ENCODE data around the gene CEP135.

CEP135 gene

DNA sequence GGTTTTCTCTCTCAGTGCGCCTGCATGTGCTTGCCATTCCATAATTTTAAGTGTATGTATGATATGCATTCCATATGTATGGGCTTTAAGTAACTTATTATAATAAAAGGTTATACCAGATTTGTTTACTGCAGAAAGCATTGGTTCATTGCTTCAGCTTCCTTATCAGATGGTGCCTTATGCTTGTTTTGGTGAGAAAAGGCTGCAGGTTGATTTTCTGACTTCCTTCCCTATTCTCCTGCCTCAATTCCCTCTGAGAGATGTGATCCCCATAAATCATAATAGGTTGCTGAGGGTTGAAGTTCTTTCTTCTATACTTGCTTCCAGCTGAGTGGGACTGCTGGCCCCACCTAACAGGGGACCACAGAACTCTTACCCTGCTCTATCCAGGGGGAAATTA, 10.3 kb upstream of the CEP135 start:
- no peaks in the 10 kb centered on the region for H3K79me1 ChIP-seq (ENCODE audit: low read depth, low read length)
- no peak overlapping the region for H3K4me2 ChIP-seq (ENCODE audit: insufficient read depth, low read length, poor library complexity, severe bottlenecking)
- no peak overlapping the region for H3K4me3 ChIP-seq (ENCODE audit: low read length in 2 of 2)
- H3K36me3 ChIP-seq (replicated peaks in 1 of 2; ENCODE audit: control insufficient read depth in 2 of 2, insufficient read depth in 2 of 2, low read length in 2 of 2) = no peaks in the 10 kb centered on the region
- H3K4me1 ChIP-seq (ENCODE audit: control insufficient read depth in 2 of 2, insufficient read depth in 1 of 2, low read depth in 1 of 2, low read length in 2 of 2) = no peaks in the 10 kb centered on the region
- no peak overlapping the region for H2BK5ac ChIP-seq (ENCODE audit: low read length)
- H2AK5ac ChIP-seq (ENCODE audit: low read depth, low read length) = no peak overlapping the region
- H4K91ac ChIP-seq (ENCODE audit: low read depth, low read length, poor library complexity) = no peak overlapping the region
- no peak overlapping the region for H3K4ac ChIP-seq (ENCODE audit: low read length)
- no peak overlapping the region for H3K18ac ChIP-seq (ENCODE audit: low read length)
- WGBS, 2 donors (ENCODE audit: extremely low coverage in 2 of 2, insufficient read length in 2 of 2, insufficient replicate concordance in 1 of 2) = no CpG with 5 or more reads among the region's 1 CpG
- H3K27ac ChIP-seq (replicated peaks; ENCODE audit: low read length) = no peak overlapping the region
- H3K14ac ChIP-seq (ENCODE audit: low read length) = no peak overlapping the region
- peaks cover 0 to 13% (median 0%) of the 10 kb centered on the region in 3 experiments for H3K27me3 ChIP-seq (ENCODE audit: control insufficient read depth in 3 of 3, insufficient read depth in 3 of 3, low read depth in 1 of 3, low read length in 3 of 3)
- H3K9me3 ChIP-seq (replicated peaks in 1 of 2; ENCODE audit: control insufficient read depth in 2 of 2, insufficient read depth in 1 of 2, low read depth in 1 of 2, low read length in 2 of 2) = peaks cover 0 to 6% of the 10 kb centered on the region in 2 donors
- no peak overlapping the region for H3K9ac ChIP-seq (ENCODE audit: low read depth, low read length, poor library complexity)
- no peak overlapping the region for H2BK12ac ChIP-seq (ENCODE audit: low read length)
- H2BK15ac ChIP-seq (ENCODE audit: low read length) = no peak overlapping the region
- no peak overlapping the region for H4K8ac ChIP-seq (ENCODE audit: low read depth, low read length)
- no peak overlapping the region for H3K23ac ChIP-seq (ENCODE audit: low read depth, low read length, poor library complexity)
- DNase-seq (ENCODE audit: low spot score) = no peak
- H2AFZ ChIP-seq (ENCODE audit: low read length) = no peak overlapping the region
- no peak overlapping the region for H2BK120ac ChIP-seq (ENCODE audit: low read depth, low read length)

DNA sequence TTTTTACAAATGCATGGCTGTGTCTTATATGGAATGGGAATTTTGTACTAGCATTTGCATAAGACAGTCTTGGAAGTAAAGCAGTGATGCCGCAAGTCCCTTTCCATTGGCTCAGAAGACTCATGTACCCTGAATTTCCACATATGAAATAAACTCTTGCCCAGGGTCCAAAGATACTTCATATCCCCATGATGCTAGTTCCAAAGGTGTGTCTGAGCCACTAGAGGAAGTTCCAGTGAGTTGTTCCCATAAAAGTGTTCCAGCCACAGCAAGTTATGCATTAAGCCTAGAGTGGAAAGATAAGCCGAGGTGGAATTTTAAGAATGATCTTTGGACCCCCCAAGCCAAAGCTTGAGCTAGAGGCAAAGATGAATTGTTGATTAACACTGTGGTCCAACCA, 9.3 kb upstream of the CEP135 start:
- Histone ChIP-seq H3K4me1 (ENCODE audit: control insufficient read depth in 2 of 2, insufficient read depth in 1 of 2, low read depth in 1 of 2, low read length in 2 of 2) (no peaks in the 10 kb centered on the region), H3K9ac (ENCODE audit: low read depth, low read length, poor library complexity) (no peak overlapping the region), H3K14ac (ENCODE audit: low read length) (no peak overlapping the region), H3K23ac (ENCODE audit: low read depth, low read length, poor library complexity) (no peak overlapping the region), H2BK120ac (ENCODE audit: low read depth, low read length) (no peak overlapping the region), H3K18ac (ENCODE audit: low read length) (no peak overlapping the region), H2BK5ac (ENCODE audit: low read length) (no peak overlapping the region), H2AK5ac (ENCODE audit: low read depth, low read length) (no peak overlapping the region), H2BK15ac (ENCODE audit: low read length) (no peak overlapping the region), H2AFZ (ENCODE audit: low read length) (no peak overlapping the region), H4K8ac (ENCODE audit: low read depth, low read length) (no peak overlapping the region), H3K27ac (replicated peaks; ENCODE audit: low read length) (no peak overlapping the region), H3K4me3 (ENCODE audit: low read length in 2 of 2) (no peak overlapping the region), H3K79me1 (ENCODE audit: low read depth, low read length) (no peaks in the 10 kb centered on the region), H3K36me3 (replicated peaks in 1 of 2; ENCODE audit: control insufficient read depth in 2 of 2, insufficient read depth in 2 of 2, low read length in 2 of 2) (no peaks in the 10 kb centered on the region), H3K4me2 (ENCODE audit: insufficient read depth, low read length, poor library complexity, severe bottlenecking) (no peak overlapping the region), H3K9me3 (replicated peaks in 1 of 2; ENCODE audit: control insufficient read depth in 2 of 2, insufficient read depth in 1 of 2, low read depth in 1 of 2, low read length in 2 of 2) (peaks cover 0 to 6% of the 10 kb centered on the region in 2 donors), H4K91ac (ENCODE audit: low read depth, low read length, poor library complexity) (no peak overlapping the region), H3K27me3 (ENCODE audit: control insufficient read depth in 3 of 3, insufficient read depth in 3 of 3, low read depth in 1 of 3, low read length in 3 of 3) (peaks cover 0 to 16% (median 0%) of the 10 kb centered on the region in 3 experiments), H3K4ac (ENCODE audit: low read length) (no peak overlapping the region), H2BK12ac (ENCODE audit: low read length) (no peak overlapping the region)
- DNase-seq (ENCODE audit: low spot score) = no peak
- no CpG with 5 or more reads among the region's 2 CpGs for WGBS, 2 donors (ENCODE audit: extremely low coverage in 2 of 2, insufficient read length in 2 of 2, insufficient replicate concordance in 1 of 2)

DNA sequence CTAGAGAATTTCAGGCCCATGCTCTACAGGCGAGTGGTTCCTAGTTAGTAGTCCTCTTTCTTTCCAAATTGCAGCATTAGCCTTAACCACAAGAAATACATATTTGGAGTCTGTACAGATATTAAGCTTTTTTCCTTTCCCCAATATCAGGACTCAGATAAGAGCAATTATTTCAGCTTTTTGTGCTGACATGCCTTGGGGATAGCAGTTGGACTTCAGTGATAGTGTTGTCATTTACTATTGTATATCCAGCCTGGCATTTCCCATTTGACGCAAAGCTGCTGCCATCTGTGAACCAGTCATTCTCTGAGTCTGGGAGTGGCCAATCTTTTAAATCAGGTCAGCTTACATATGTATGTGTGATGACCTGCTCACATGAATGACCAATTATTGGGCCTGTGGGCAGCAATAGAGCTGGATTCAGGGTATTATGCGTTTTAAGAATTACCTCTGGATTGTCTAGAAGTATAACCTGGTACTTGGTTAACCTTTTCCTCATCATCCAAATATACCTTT, 6.8 kb upstream of the CEP135 start:
- H2BK12ac ChIP-seq (ENCODE audit: low read length) = no peak overlapping the region
- H2AFZ ChIP-seq (ENCODE audit: low read length) = no peak overlapping the region
- H4K8ac ChIP-seq (ENCODE audit: low read depth, low read length) = no peak overlapping the region
- H3K4me1 ChIP-seq (ENCODE audit: control insufficient read depth in 2 of 2, insufficient read depth in 1 of 2, low read depth in 1 of 2, low read length in 2 of 2) = no peaks in the 10 kb centered on the region
- no peak overlapping the region for H3K4me3 ChIP-seq (ENCODE audit: low read length in 2 of 2)
- H2BK15ac ChIP-seq (ENCODE audit: low read length) = no peak overlapping the region
- H3K14ac ChIP-seq (ENCODE audit: low read length) = no peak overlapping the region
- no peaks in the 10 kb centered on the region for H3K79me1 ChIP-seq (ENCODE audit: low read depth, low read length)
- peaks cover 0 to 6% of the 10 kb centered on the region in 2 donors for H3K9me3 ChIP-seq (replicated peaks in 1 of 2; ENCODE audit: control insufficient read depth in 2 of 2, insufficient read depth in 1 of 2, low read depth in 1 of 2, low read length in 2 of 2)
- no peak overlapping the region for H2AK5ac ChIP-seq (ENCODE audit: low read depth, low read length)
- H2BK5ac ChIP-seq (ENCODE audit: low read length) = no peak overlapping the region
- peaks cover 0 to 16% (median 0%) of the 10 kb centered on the region in 3 experiments for H3K27me3 ChIP-seq (ENCODE audit: control insufficient read depth in 3 of 3, insufficient read depth in 3 of 3, low read depth in 1 of 3, low read length in 3 of 3)
- no peak overlapping the region for H3K18ac ChIP-seq (ENCODE audit: low read length)
- DNase-seq (ENCODE audit: low spot score) = no peak
- no peaks in the 10 kb centered on the region for H3K36me3 ChIP-seq (replicated peaks in 1 of 2; ENCODE audit: control insufficient read depth in 2 of 2, insufficient read depth in 2 of 2, low read length in 2 of 2)
- no peak overlapping the region for H3K23ac ChIP-seq (ENCODE audit: low read depth, low read length, poor library complexity)
- no peak overlapping the region for H3K4ac ChIP-seq (ENCODE audit: low read length)
- no peak overlapping the region for H2BK120ac ChIP-seq (ENCODE audit: low read depth, low read length)
- H3K4me2 ChIP-seq (ENCODE audit: insufficient read depth, low read length, poor library complexity, severe bottlenecking) = no peak overlapping the region
- H4K91ac ChIP-seq (ENCODE audit: low read depth, low read length, poor library complexity) = no peak overlapping the region
- WGBS, 2 donors (ENCODE audit: extremely low coverage in 2 of 2, insufficient read length in 2 of 2, insufficient replicate concordance in 1 of 2) = no CpG with 5 or more reads among the region's 3 CpGs
- no peak overlapping the region for H3K27ac ChIP-seq (replicated peaks; ENCODE audit: low read length)
- no peak overlapping the region for H3K9ac ChIP-seq (ENCODE audit: low read depth, low read length, poor library complexity)

DNA sequence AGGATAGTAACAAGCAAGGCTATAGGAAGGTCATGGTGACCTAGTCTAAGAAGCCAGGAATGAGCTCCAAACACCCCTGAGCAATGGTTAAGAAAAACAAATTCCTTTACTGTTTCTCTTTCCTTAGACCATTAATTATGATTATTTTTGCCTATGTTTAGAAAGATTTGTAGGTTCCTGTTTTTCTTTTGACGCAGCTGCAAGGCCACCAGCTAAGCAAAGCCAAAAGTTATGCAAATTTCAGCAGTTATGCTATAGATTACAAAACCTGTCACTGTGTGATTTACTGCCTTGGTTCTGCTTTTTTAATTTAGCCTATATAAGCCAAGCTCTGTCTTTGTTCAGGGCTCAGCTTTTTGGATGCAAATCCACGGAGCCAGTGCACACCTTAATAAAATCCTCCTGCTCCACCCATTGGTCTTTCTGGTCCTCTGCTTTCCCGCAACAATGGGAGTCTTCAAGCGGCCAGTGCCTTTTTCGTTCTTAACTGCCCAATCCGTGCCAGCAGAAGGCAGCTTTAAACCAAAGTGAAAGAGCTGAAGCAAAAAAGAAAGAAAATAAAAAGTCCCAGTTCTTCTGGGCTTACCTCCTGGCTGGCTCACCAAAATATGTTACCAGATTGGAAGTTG, 1.4 kb upstream of the CEP135 start:
- H4K8ac ChIP-seq (ENCODE audit: low read depth, low read length) = no peak overlapping the region
- H3K9ac ChIP-seq (ENCODE audit: low read depth, low read length, poor library complexity) = no peak overlapping the region
- peaks cover 0 to 11% of the 10 kb centered on the region in 2 donors for H3K9me3 ChIP-seq (replicated peaks in 1 of 2; ENCODE audit: control insufficient read depth in 2 of 2, insufficient read depth in 1 of 2, low read depth in 1 of 2, low read length in 2 of 2)
- no peak overlapping the region for H2AK5ac ChIP-seq (ENCODE audit: low read depth, low read length)
- no peak overlapping the region for H2BK12ac ChIP-seq (ENCODE audit: low read length)
- H3K14ac ChIP-seq (ENCODE audit: low read length) = no peak overlapping the region
- H3K27me3 ChIP-seq (ENCODE audit: control insufficient read depth in 3 of 3, insufficient read depth in 3 of 3, low read depth in 1 of 3, low read length in 3 of 3) = peaks cover 0 to 3% (median 0%) of the 10 kb centered on the region in 3 experiments
- H3K4me1 ChIP-seq (ENCODE audit: control insufficient read depth in 2 of 2, insufficient read depth in 1 of 2, low read depth in 1 of 2, low read length in 2 of 2) = peaks cover 2 to 4% of the 10 kb centered on the region in 2 donors
- H4K91ac ChIP-seq (ENCODE audit: low read depth, low read length, poor library complexity) = no peak overlapping the region
- H3K79me1 ChIP-seq (ENCODE audit: low read depth, low read length) = no peaks in the 10 kb centered on the region
- peaks cover 0 to 6% of the 10 kb centered on the region in 2 donors for H3K36me3 ChIP-seq (replicated peaks in 1 of 2; ENCODE audit: control insufficient read depth in 2 of 2, insufficient read depth in 2 of 2, low read length in 2 of 2)
- no peak overlapping the region for H2BK15ac ChIP-seq (ENCODE audit: low read length)
- no peak overlapping the region for H3K18ac ChIP-seq (ENCODE audit: low read length)
- no peak overlapping the region for H2BK120ac ChIP-seq (ENCODE audit: low read depth, low read length)
- no peak overlapping the region for H3K4me3 ChIP-seq (ENCODE audit: low read length in 2 of 2)
- no peak overlapping the region for H3K23ac ChIP-seq (ENCODE audit: low read depth, low read length, poor library complexity)
- WGBS, 2 donors (ENCODE audit: extremely low coverage in 2 of 2, insufficient read length in 2 of 2, insufficient replicate concordance in 1 of 2) = no CpG with 5 or more reads among the region's 6 CpGs
- DNase-seq (ENCODE audit: low spot score) = no peak
- H3K27ac ChIP-seq (replicated peaks; ENCODE audit: low read length) = no peak overlapping the region
- H2AFZ ChIP-seq (ENCODE audit: low read length) = peak overlapping the region; percentile 97
- H3K4ac ChIP-seq (ENCODE audit: low read length) = no peak overlapping the region
- no peak overlapping the region for H2BK5ac ChIP-seq (ENCODE audit: low read length)
- H3K4me2 ChIP-seq (ENCODE audit: insufficient read depth, low read length, poor library complexity, severe bottlenecking) = no peak overlapping the region

Data from neuronal stem cell (in vitro differentiated cells).